Measurements from ENCODE around the gene INAVA. TPM values are rescaled to one million over a fixed set of nuclear protein-coding genes. Genes with fewer than 3 reads are reported as not detected.

Gene INAVA
- total and polyA plus RNA-seq, 2 donors (not counting 1 experiment from before 2014, with no cell fraction given) = 0.06 to 0.34 TPM

- no peak overlapping the region for H3K9ac ChIP-seq (ENCODE audit: low read length)
- H3K79me2 ChIP-seq (ENCODE audit: control insufficient read depth, insufficient read depth, low read length) = no peaks in the 10 kb centered on the region
- no peak overlapping the region for H3K4me3 Mint-ChIP-seq
- H2AFZ ChIP-seq (ENCODE audit: insufficient read depth, low read depth, low read length, poor library complexity, severe bottlenecking) = no peak overlapping the region
- no peaks in the 10 kb centered on the region for H3K27me3 Mint-ChIP-seq
- intact Hi-C loops (cut with micrococcal nuclease) = no loop called here
- H3K4me2 ChIP-seq (replicated peaks; ENCODE audit: low read depth, low read length, poor library complexity, severe bottlenecking) = no peak overlapping the region
- DNase-seq (no peak), ATAC-seq (ENCODE audit: low read depth) (no peak)
- H3K4me1 ChIP-seq (ENCODE audit: control insufficient read depth in 2 of 2, insufficient read depth in 2 of 2, low read length in 2 of 2) = no peaks in the 10 kb centered on the region
- POLR2A ChIA-PET = no interaction called here
- H3K27ac ChIP-seq (ENCODE audit: low read length in 2 of 2) = no peak overlapping the region
- H3K9me3 Mint-ChIP-seq (ENCODE audit: insufficient read depth) = no peaks in the 10 kb centered on the region
- H3K9me3 ChIP-seq (ENCODE audit: control extremely low read depth in 1 of 3, control insufficient read depth in 2 of 3, insufficient read depth in 1 of 3, low read length in 2 of 3) = no peaks in the 10 kb centered on the region
- no peaks in the 10 kb centered on the region for H3K36me3 ChIP-seq (replicated peaks in 1 of 2; ENCODE audit: control extremely low read depth in 1 of 2, control insufficient read depth in 1 of 2, extremely low read depth in 1 of 2, insufficient read depth in 2 of 2, low read length in 1 of 2)
- no peak for TF ChIP-seq EZH2 (IDR thresholded peaks at IDR 0.05; ENCODE audit: borderline replicate concordance, insufficient read depth, low read depth, low read length, poor library complexity, severe bottlenecking)
- CTCF ChIA-PET = no interaction called here
- 92% methylated on average over 12 of the region's 13 CpGs for WGBS (ENCODE audit: insufficient coverage)
- no peaks in the 10 kb centered on the region for H3K27me3 ChIP-seq (replicated peaks in 1 of 4; ENCODE audit: control extremely low read depth in 1 of 4, control insufficient read depth in 3 of 4, insufficient read depth in 4 of 4, low read length in 3 of 4)
- H3K27ac Mint-ChIP-seq = no peak overlapping the region
- no peak overlapping the region for H3K4me3 ChIP-seq (ENCODE audit: control extremely low read depth in 1 of 5, extremely low read depth in 1 of 5, insufficient read depth in 1 of 5, low read depth in 2 of 5, low read length in 4 of 5)
- no peaks in the 10 kb centered on the region for H3K4me1 Mint-ChIP-seq
- H4K20me1 ChIP-seq (ENCODE audit: control insufficient read depth, insufficient read depth, low read length, poor library complexity, severe bottlenecking) = no peaks in the 10 kb centered on the region
These were observed 18.2 kb downstream of the INAVA start for GRCh38 chr1:200912737-200913407.

GRCh38 chr1:200916152-200916551 lies 21.5 kb downstream of the INAVA start:
- H3K27ac Mint-ChIP-seq = no peak overlapping the region
- H3K27me3 ChIP-seq (replicated peaks in 1 of 4; ENCODE audit: control extremely low read depth in 1 of 4, control insufficient read depth in 3 of 4, insufficient read depth in 4 of 4, low read length in 3 of 4) = no peaks in the 10 kb centered on the region
- H3K79me2 ChIP-seq (ENCODE audit: control insufficient read depth, insufficient read depth, low read length) = no peaks in the 10 kb centered on the region
- H3K4me1 Mint-ChIP-seq = no peaks in the 10 kb centered on the region
- no peaks in the 10 kb centered on the region for H3K9me3 Mint-ChIP-seq (ENCODE audit: insufficient read depth)
- ATAC-seq (ENCODE audit: low read depth) = no peak
- H3K4me2 ChIP-seq (replicated peaks; ENCODE audit: low read depth, low read length, poor library complexity, severe bottlenecking) = no peak overlapping the region
- no peaks in the 10 kb centered on the region for H3K36me3 ChIP-seq (replicated peaks in 1 of 2; ENCODE audit: control extremely low read depth in 1 of 2, control insufficient read depth in 1 of 2, extremely low read depth in 1 of 2, insufficient read depth in 2 of 2, low read length in 1 of 2)
- no peak overlapping the region for H3K27ac ChIP-seq (ENCODE audit: low read length in 2 of 2)
- ChIA-PET CTCF (no interaction called here), POLR2A (no interaction called here)
- H3K4me3 ChIP-seq (ENCODE audit: control extremely low read depth in 1 of 5, extremely low read depth in 1 of 5, insufficient read depth in 1 of 5, low read depth in 2 of 5, low read length in 4 of 5) = no peak overlapping the region
- H2AFZ ChIP-seq (ENCODE audit: insufficient read depth, low read depth, low read length, poor library complexity, severe bottlenecking) = no peak overlapping the region
- TF ChIP-seq EZH2 (IDR thresholded peaks at IDR 0.05; ENCODE audit: borderline replicate concordance, insufficient read depth, low read depth, low read length, poor library complexity, severe bottlenecking) (no peak), CTCF (IDR thresholded peaks at IDR 0.05) (no peak)
- no peak overlapping the region for H3K4me3 Mint-ChIP-seq
- no peaks in the 10 kb centered on the region for H4K20me1 ChIP-seq (ENCODE audit: control insufficient read depth, insufficient read depth, low read length, poor library complexity, severe bottlenecking)
- no peaks in the 10 kb centered on the region for H3K4me1 ChIP-seq (ENCODE audit: control insufficient read depth in 2 of 2, insufficient read depth in 2 of 2, low read length in 2 of 2)
- intact Hi-C loops (cut with micrococcal nuclease) = no loop called here
- no peak overlapping the region for H3K9ac ChIP-seq (ENCODE audit: low read length)
- no peaks in the 10 kb centered on the region for H3K27me3 Mint-ChIP-seq
- 71% methylated on average over 22 of the region's 22 CpGs for WGBS (ENCODE audit: insufficient coverage)
- DNase-seq = no peak
- H3K9me3 ChIP-seq (ENCODE audit: control extremely low read depth in 1 of 3, control insufficient read depth in 2 of 3, insufficient read depth in 1 of 3, low read length in 2 of 3) = no peaks in the 10 kb centered on the region
